Choroid plexus epithelial cell (primary cell): Measurements from ENCODE around the gene C1orf35.

Experiments used
- DNase-seq: peaks from one replicate; pipeline ENCODE4 v3.0.0-alpha.2; 2010; ENCODE audit warnings: low read depth
- H3K4me3 ChIP-seq: 2 replicates; pipeline ENCODE4 v1.5.1; 2011; ENCODE audit warnings: low read depth, mild to moderate bottlenecking, control low read depth, low read length, moderate library complexity
- CTCF ChIP-seq: conservative IDR thresholded peaks from 2 replicates; pipeline ENCODE4 v1.5.1; 2011; ENCODE audit warnings: low read depth, mild to moderate bottlenecking, control low read depth, inconsistent platforms, low read length, moderate library complexity

Gene C1orf35

DNA sequence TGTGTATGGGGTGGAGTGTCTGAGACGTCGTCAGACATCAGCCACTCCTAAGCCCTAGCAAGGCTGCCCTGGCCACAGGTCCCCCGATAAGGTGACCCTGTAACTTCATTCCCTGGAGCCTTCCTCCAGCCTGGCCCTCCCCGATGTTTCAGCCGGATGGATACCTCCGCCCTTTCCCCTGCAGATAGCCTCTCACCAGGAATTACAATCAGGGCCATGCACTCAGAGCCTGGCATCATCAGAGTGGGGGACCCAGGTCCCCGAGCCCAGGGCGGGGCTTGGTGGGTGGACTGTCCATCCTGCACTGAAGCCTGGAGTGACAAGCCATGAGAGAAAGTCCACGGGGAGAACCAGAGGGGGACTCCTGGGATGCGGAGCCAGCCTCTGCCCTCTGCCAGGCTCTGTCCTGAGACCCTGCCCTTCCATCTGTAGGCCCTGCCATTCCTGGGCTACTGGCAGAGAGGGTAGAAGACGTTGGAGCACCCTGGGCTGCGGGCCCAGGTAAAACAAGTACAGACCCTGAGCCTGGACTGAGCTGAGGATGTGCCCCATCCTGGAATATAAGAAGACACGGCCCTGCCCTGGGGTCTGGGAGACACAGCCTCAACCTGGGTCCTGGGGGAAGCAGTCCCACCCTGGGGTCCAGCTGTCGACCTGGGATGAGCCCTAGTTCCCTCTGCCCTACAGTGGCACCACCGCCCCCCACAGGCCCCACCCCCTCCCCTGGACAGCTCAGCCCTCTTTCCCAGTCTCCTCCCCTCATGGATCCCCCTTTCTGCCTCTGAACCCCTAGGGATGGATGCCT is 37.4 kb downstream of the C1orf35 start:
- H3K4me3 ChIP-seq = no peak overlapping the region
- TF ChIP-seq CTCF = no peak
- no peak for DNase-seq

GRCh38 chr1:228064741-228065542 is 38.2 kb downstream of the C1orf35 start:
- H3K4me3 ChIP-seq = no peak overlapping the region
- no peak for TF ChIP-seq CTCF
- DNase-seq = no peak

GRCh38 chr1:228064296-228064695 is 38.8 kb downstream of the C1orf35 start:
- no peak for DNase-seq
- no peak for TF ChIP-seq CTCF
- no peak overlapping the region for H3K4me3 ChIP-seq

GRCh38 chr1:228063251-228064191 is 39.6 kb downstream of the C1orf35 start:
- no peak for DNase-seq
- TF ChIP-seq CTCF = no peak
- no peak overlapping the region for H3K4me3 ChIP-seq

- no peak for DNase-seq
- no peak overlapping the region for H3K4me3 ChIP-seq
- TF ChIP-seq CTCF = no peak
These were observed 40.3 kb downstream of the C1orf35 start for GRCh38 chr1:228062812-228063211.

DNA sequence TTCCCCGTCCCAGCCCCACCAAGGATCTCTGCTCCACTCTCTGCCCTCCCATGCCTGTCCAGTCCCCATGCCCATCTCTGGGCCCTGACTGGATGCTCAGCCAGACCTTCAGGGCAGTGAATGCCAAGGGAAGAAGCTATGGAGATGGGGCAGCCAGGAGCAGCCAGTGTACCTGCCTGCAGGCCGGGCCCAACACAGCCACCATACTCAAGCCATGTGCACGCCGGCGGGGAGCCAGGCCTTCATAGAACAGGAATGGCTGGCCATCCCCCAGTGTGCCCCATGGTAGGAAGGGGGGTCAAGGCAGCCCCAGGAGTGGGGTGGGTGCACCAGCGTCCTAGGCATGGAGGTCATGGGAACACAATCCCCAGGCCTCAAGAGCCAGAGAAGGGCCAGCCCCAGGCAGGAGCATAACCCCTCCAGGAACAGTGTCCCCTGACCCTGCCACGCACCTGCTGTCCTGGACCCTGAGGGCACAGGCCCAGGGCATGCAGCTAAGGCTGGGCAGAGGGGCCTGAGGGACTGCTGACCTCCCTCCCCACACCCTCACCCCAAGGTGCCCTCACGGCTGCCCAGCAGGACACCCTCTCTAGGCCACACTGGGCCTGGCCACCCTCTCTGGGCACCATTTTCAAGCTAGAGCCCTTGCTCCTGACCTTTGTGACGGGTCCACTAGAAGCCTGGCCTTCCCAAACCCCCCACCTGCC is 40.9 kb downstream of the C1orf35 start:
- no peak for DNase-seq
- no peak for TF ChIP-seq CTCF
- no peak overlapping the region for H3K4me3 ChIP-seq
